IPS DF 6.9 (cell line): ENCODE data around the gene NXN.
A peak's percentile ranks its signal among the peaks of the same experiment; 100 is the strongest.
"Not testable (repeated sequence)": the region's sequence is repeated elsewhere in the genome, so short reads cannot be mapped to it uniquely, and the experiment has no call there.

Experiments used
- DNase-seq: peaks from one replicate; pipeline ENCODE4 v3.0.0-alpha.2; 2013; ENCODE audit warnings: low read depth, low spot score
- H3K27ac ChIP-seq: one replicate; pipeline ENCODE4 v1.5.1; 2013; ENCODE audit warnings: low read length, control low read depth
- H3K27me3 ChIP-seq: 2 replicates; pipeline ENCODE4 v1.6.1; 2013; ENCODE audit warnings: mild to moderate bottlenecking, low read length; ENCODE audit not compliant: control insufficient read depth, insufficient read depth
- H3K36me3 ChIP-seq: 2 replicates; pipeline ENCODE4 v1.6.1; 2013; ENCODE audit warnings: low read length; ENCODE audit not compliant: control insufficient read depth, insufficient read depth
- H3K4me1 ChIP-seq: 2 replicates; pipeline ENCODE4 v1.6.1; 2013; ENCODE audit warnings: low read length; ENCODE audit not compliant: control insufficient read depth, insufficient read depth
- H3K4me3 ChIP-seq: 2 replicates; pipeline ENCODE4 v1.5.1; 2013; ENCODE audit warnings: mild to moderate bottlenecking, low read length
- H3K9me3 ChIP-seq: 2 replicates; pipeline ENCODE4 v1.6.1; 2013; ENCODE audit warnings: low read length, inconsistent platforms; ENCODE audit not compliant: control insufficient read depth, insufficient read depth
- WGBS: extraction: QIAGEN DNeasy Blood & Tissue Kit; methylation state at CpG from one replicate; pipeline ENCODE4 v1.1.7; 2013; ENCODE audit warnings: mixed read lengths, missing lambda C conversion rate; ENCODE audit not compliant: insufficient read length, insufficient coverage; 5-methylcytosine and 5-hydroxymethylcytosine counted together

The NXN gene

GRCh38 chr17:789931-790873 lies 189.4 kb downstream of the NXN start:
- not testable (repeated sequence) for H3K4me1 ChIP-seq, H3K4me3 ChIP-seq, DNase-seq, H3K27me3 ChIP-seq, H3K9me3 ChIP-seq, H3K27ac ChIP-seq
- WGBS = no CpG with 5 or more reads among the region's 38 CpGs
- peaks cover 11% of the 10 kb centered on the region for H3K36me3 ChIP-seq

- Histone ChIP-seq H3K4me3 (no peak overlapping the region), H3K36me3 (peaks cover 11% of the 10 kb centered on the region), H3K9me3 (no peaks in the 10 kb centered on the region), H3K27ac (no peak overlapping the region), H3K4me1 (no peaks in the 10 kb centered on the region), H3K27me3 (no peaks in the 10 kb centered on the region)
- WGBS = no CpG with 5 or more reads among the region's 14 CpGs
- no peak for DNase-seq
Observed at GRCh38 chr17:789160-789840, 190.3 kb downstream of the NXN start.

DNA sequence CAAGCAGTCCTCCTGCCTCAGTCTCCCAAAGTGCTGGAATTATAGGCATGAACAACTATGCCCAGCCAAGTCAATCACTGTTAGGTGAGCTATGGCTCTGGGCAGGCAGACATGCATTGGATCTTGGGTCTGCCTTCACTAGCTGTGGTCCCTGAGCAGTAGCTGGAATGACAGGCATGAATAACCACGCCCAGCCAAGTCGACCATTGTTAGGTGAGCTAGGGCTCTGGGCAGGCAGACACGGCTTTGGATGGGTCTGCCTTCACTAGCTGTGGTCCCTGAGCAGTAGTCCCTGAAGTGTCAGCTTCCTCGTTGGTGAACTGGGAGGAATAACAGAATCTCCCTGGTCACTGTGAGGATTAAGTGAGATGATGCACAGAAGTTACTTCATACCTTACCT lies 191.0 kb downstream of the NXN start:
- no peaks in the 10 kb centered on the region for H3K4me1 ChIP-seq
- no peak overlapping the region for H3K27ac ChIP-seq
- DNase-seq = no peak
- no peak overlapping the region for H3K4me3 ChIP-seq
- H3K36me3 ChIP-seq = peaks cover 11% of the 10 kb centered on the region
- WGBS = no CpG with 5 or more reads among the region's 4 CpGs
- no peaks in the 10 kb centered on the region for H3K9me3 ChIP-seq
- H3K27me3 ChIP-seq = no peaks in the 10 kb centered on the region

DNA sequence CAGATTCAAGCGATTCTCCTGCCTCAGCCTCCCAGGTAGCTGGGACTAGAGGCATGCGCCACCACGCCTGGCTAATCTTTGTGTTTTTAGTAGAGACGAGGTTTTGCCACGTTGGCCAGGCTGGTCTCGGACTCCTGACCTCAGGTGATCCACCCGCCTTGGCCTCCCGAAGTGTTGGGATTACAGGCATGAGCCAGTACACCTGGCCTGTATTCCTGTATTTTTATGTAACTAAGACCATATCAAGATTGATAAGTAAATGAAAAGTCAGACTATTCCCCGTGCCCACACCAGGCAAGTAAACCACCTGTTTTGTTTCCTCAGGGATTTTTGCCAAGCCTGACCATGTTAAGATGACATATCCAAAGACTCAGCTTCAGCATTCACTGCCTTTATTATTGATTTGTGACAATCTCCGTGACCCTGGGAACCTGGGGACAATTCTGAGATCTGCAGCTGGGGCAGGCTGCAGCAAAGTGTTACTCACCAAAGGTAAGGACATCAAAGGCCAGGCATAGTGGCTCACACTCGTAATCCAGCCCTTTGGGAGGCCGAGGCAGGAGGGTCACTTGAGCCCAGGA lies 191.8 kb downstream of the NXN start:
- Histone ChIP-seq H3K4me3 (no peak overlapping the region), H3K9me3 (no peaks in the 10 kb centered on the region), H3K27ac (no peak overlapping the region), H3K4me1 (peaks cover 2% of the 10 kb centered on the region; the same call in 1 of the 2 replicates), H3K36me3 (peaks cover 11% of the 10 kb centered on the region), H3K27me3 (no peaks in the 10 kb centered on the region)
- no CpG with 5 or more reads among the region's 12 CpGs for WGBS
- DNase-seq = no peak

DNA sequence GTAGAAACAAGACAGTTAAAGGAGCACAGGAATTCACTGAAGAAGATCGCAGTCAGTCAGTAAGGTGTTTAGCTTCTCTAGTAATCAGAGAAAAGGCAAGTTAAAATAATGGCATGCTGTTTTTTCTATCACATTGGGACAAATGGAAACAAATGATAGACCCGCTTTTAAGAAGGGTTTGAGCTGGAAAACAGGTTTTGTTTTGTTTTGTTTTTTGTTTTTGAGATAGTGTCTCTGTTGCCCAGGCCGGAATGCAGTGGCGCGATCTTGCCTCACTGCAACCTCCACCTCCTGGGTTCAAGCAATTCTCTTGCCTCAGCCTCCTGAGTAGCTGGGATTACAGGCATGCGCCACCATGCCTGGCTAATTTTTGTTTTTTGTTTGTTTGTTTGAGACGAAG lies 193.7 kb downstream of the NXN start:
- not testable (repeated sequence) for H3K4me3 ChIP-seq, H3K36me3 ChIP-seq, H3K9me3 ChIP-seq, H3K27ac ChIP-seq, H3K4me1 ChIP-seq, DNase-seq, H3K27me3 ChIP-seq
- no CpG with 5 or more reads among the region's 7 CpGs for WGBS

GRCh38 chr17:784143-784542 lies 195.4 kb downstream of the NXN start:
- Histone ChIP-seq H3K36me3 (no peaks in the 10 kb centered on the region), H3K4me3 (no peak overlapping the region), H3K4me1 (peaks cover 2% of the 10 kb centered on the region; the same call in 1 of the 2 replicates), H3K9me3 (no peaks in the 10 kb centered on the region), H3K27me3 (no peaks in the 10 kb centered on the region), H3K27ac (no peak overlapping the region)
- WGBS = no CpG with 5 or more reads among the region's 3 CpGs
- no peak for DNase-seq

DNA sequence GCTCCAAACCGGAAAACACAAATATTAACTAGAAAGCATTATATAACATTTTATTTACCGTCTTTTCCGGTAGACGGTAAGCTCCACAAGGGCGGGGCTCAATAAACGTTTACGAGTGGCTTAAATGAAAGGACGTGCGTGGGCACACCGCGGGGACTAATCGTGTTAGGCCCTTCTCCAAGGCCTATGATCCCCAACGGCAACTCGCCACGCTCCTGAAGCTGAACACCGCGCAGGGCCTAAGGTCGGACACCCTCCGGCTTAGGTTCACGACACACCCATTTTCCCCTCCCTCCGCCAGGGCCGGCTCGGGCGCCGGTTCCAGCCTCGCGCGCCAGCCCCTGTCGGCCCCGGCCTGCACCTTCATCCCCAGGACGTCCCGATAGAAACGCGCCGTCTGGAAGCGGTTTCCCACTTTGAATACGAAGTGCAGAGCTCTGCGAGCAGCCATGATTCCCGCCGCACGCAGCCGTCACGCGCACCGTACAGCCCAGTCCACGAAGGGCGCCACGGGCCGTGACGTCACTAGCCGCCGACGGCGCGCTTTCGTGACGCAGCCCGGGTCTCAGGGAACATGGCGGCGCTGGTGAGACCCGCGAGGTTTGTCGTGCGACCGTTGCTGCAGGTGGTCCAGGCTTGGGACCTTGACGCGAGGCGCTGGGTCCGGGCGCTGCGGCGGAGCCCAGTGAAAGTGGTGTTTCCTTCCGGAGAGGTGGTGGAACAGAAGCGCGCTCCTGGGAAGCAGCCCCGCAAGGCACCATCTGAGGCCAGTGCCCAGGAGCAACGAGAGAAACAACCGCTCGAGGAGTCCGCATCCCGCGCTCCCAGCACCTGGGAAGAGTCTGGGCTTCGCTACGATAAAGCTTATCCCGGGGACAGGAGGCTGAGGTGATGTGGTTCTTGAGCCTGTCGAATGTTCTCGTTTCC lies 197.5 kb downstream of the NXN start, which contains the start of the genes GLOD4 and MRM3:
GLOD4 (minus strand) TSS at position 476 of the 927 bp plus-strand sequence; CDS start at position 451, 25 bp downstream.
MRM3 (plus strand) TSS at position 549 of the 927 bp plus-strand sequence; CDS start at position 575, 26 bp downstream.
- Histone ChIP-seq H3K4me1 (peaks cover 2% of the 10 kb centered on the region; the same call in 1 of the 2 replicates), H3K9me3 (no peaks in the 10 kb centered on the region), H3K27ac (no peak within 1 kb of the TSS), H3K27me3 (no peaks in the 10 kb centered on the region), H3K36me3 (no peaks in the 10 kb centered on the region), H3K4me3 (peak within 1 kb of the TSS; percentile 67)
- no CpG with 5 or more reads among the region's 87 CpGs for WGBS
- peak; percentile 77 for DNase-seq

- no peak overlapping the region for H3K4me3 ChIP-seq
- H3K4me1 ChIP-seq = peaks cover 2% of the 10 kb centered on the region; the same call in 1 of the 2 replicates
- H3K27ac ChIP-seq = no peak overlapping the region
- no peaks in the 10 kb centered on the region for H3K27me3 ChIP-seq
- no peak for DNase-seq
- H3K36me3 ChIP-seq = peaks cover 6% of the 10 kb centered on the region; the same call in 1 of the 2 replicates
- no CpG with 5 or more reads among the region's 11 CpGs for WGBS
- no peaks in the 10 kb centered on the region for H3K9me3 ChIP-seq
Observed at GRCh38 chr17:778096-778495, 201.5 kb downstream of the NXN start.

- WGBS = no CpG with 5 or more reads among the region's 5 CpGs
- H3K27me3 ChIP-seq = no peaks in the 10 kb centered on the region
- H3K4me3 ChIP-seq = no peak overlapping the region
- H3K4me1 ChIP-seq = no peaks in the 10 kb centered on the region
- peaks cover 16% of the 10 kb centered on the region for H3K36me3 ChIP-seq
- no peak for DNase-seq
- H3K9me3 ChIP-seq = no peaks in the 10 kb centered on the region
- H3K27ac ChIP-seq = no peak overlapping the region
Observed at GRCh38 chr17:774313-774584, 205.3 kb downstream of the NXN start.
